Endothelial cell of umbilical vein (primary cell): ENCODE data around the gene SKIC8. TPM values are rescaled to one million over a fixed set of nuclear protein-coding genes. Genes with fewer than 3 reads are reported as not detected.

Experiments used
- BruUV-seq: library from RNA; stranded (reverse); fragments of 400-500 nt; replicated peaks from 2 replicates; lab custom pipeline; 2021; lab: Mats Ljungman, UMichigan
- CTCF ChIA-PET: fragments of 300-600, 350-600 bp; sonication (Branson Sonifier 250); formaldehyde crosslinking; loops from one replicate; lab custom pipeline; 2021; ENCODE audit warnings: antibody characterized with exemption, inconsistent platforms; lab: Charles Lee
- POLR2A ChIA-PET: fragments of 300-600, 350-600 bp; sonication (Branson Sonifier 250); formaldehyde crosslinking; loops from one replicate; lab custom pipeline; 2021; ENCODE audit warnings: antibody characterized with exemption, inconsistent platforms; lab: Charles Lee
- DNase-seq: peaks from one replicate; pipeline ENCODE4 v3.0.0-alpha.2; 2011; ENCODE audit warnings: low read depth, low spot score
- FAIRE-seq: peaks from 2 replicates; lab custom pipeline; 2011; peaks lifted over from hg19 to GRCh38; lab: Jason Lieb, UNC
- H2AFZ ChIP-seq: 2 replicates; pipeline ENCODE4 v1.6.0; 2012; ENCODE audit warnings: low read depth, low read length, control low read depth, inconsistent platforms
- H3K27ac ChIP-seq: 2 replicates; pipeline ENCODE4 v1.5.1; 2011; ENCODE audit warnings: low read depth, mild to moderate bottlenecking, control low read depth, low read length, moderate library complexity; ENCODE audit not compliant: insufficient read depth
- H3K27me3 ChIP-seq, 2 experiments: 2 replicates each; pipeline versions ENCODE4 v1.6.0 to v1.6.1; 2011; ENCODE audit warnings: low read length in 2 of 2, mixed read lengths in 1 of 2; ENCODE audit not compliant: control insufficient read depth in 2 of 2, insufficient read depth in 2 of 2
- H3K36me3 ChIP-seq, 2 experiments: 2 replicates in 1 of 2; 3 replicates in 1 of 2; pipeline ENCODE4 v1.5.1; 2011; ENCODE audit warnings: low read length in 2 of 2, mild to moderate bottlenecking in 1 of 2, moderate library complexity in 1 of 2; ENCODE audit not compliant: control insufficient read depth in 2 of 2, insufficient read depth in 2 of 2; ENCODE audit errors: extremely low read depth in 1 of 2
- H3K4me1 ChIP-seq: 3 replicates; pipeline ENCODE4 v1.5.1; 2011; ENCODE audit warnings: mild to moderate bottlenecking, low read length; ENCODE audit not compliant: control insufficient read depth, insufficient read depth; ENCODE audit errors: extremely low read depth
- H3K4me2 ChIP-seq: 2 replicates; pipeline ENCODE4 v1.6.1; 2011; ENCODE audit warnings: low read length, control low read depth, mixed read lengths; ENCODE audit not compliant: insufficient read depth
- H3K4me3 ChIP-seq, 3 experiments: fragments of 200-600 bp in 1 of 3; sonication (generic), shearing (Covaris generic) in 1 of 3; replicated peaks in 1 of 3; 2 replicates each; pipeline ENCODE4 v1.5.1; 2011 to 2016; ENCODE audit warnings: control low read depth in 3 of 3, low read length in 3 of 3, mild to moderate bottlenecking in 2 of 3, inconsistent platforms in 1 of 3, low read depth in 1 of 3, moderate library complexity in 1 of 3; ENCODE audit not compliant: insufficient read depth in 1 of 3
- H3K79me2 ChIP-seq: 2 replicates; pipeline ENCODE4 v1.6.0; 2012; ENCODE audit warnings: low read length, inconsistent platforms; ENCODE audit not compliant: control insufficient read depth, insufficient read depth
- H3K9ac ChIP-seq: replicated peaks from 2 replicates; pipeline ENCODE3; 2011; ENCODE audit warnings: low read length, control low read depth; ENCODE audit not compliant: insufficient read depth; ENCODE audit errors: extremely low read depth
- H3K9me1 ChIP-seq: replicated peaks from 3 replicates; pipeline ENCODE4 v1.6.0; 2011; ENCODE audit warnings: mild to moderate bottlenecking, low read length; ENCODE audit not compliant: control insufficient read depth, insufficient read depth; ENCODE audit errors: extremely low read depth
- H3K9me3 ChIP-seq: replicated peaks from 2 replicates; pipeline ENCODE4 v1.5.1; 2012; ENCODE audit warnings: low read length, inconsistent platforms; ENCODE audit not compliant: control insufficient read depth, insufficient read depth
- H4K20me1 ChIP-seq: replicated peaks from 2 replicates; pipeline ENCODE3; 2011; ENCODE audit warnings: mild to moderate bottlenecking, low read length; ENCODE audit not compliant: control insufficient read depth, insufficient read depth; ENCODE audit errors: extremely low read depth
- CTCF ChIP-seq, 2 donors: IDR thresholded peaks; 1 replicate in 1 of 2; 2 replicates in 1 of 2; pipeline ENCODE4 v1.5.1; 2011; ENCODE audit warnings: low read length in 2 of 2, mild to moderate bottlenecking in 2 of 2, moderate library complexity in 2 of 2, control low read depth in 1 of 2, inconsistent platforms in 1 of 2, low read depth in 1 of 2; ENCODE audit not compliant: insufficient read depth in 1 of 2; ENCODE audit errors: extremely low read depth in 1 of 2
- EZH2 ChIP-seq: IDR thresholded peaks from 2 replicates; pipeline ENCODE4 v1.6.1; 2012; ENCODE audit warnings: borderline replicate concordance, low read depth, mild to moderate bottlenecking, moderate library complexity, low read length, inconsistent platforms; ENCODE audit not compliant: severe bottlenecking
- FOS ChIP-seq: IDR thresholded peaks from 2 replicates; pipeline ENCODE4 v1.6.1; 2011; ENCODE audit warnings: mild to moderate bottlenecking, low read length, moderate library complexity, borderline replicate concordance; ENCODE audit not compliant: insufficient read depth
- GATA2 ChIP-seq: IDR thresholded peaks from 2 replicates; pipeline ENCODE4 v1.7.0; 2011; ENCODE audit warnings: low read depth, mild to moderate bottlenecking, moderate library complexity, mixed read lengths, low read length; ENCODE audit not compliant: insufficient read length, insufficient read depth
- JUN ChIP-seq: IDR thresholded peaks from 2 replicates; pipeline ENCODE4 v1.6.1; 2011; ENCODE audit warnings: borderline replicate concordance, low read depth; ENCODE audit not compliant: insufficient read length, insufficient read depth
- MAX ChIP-seq: IDR thresholded peaks from 2 replicates; pipeline ENCODE4 v1.6.1; 2011; ENCODE audit not compliant: insufficient read depth, insufficient read length
- MYC ChIP-seq: IDR thresholded peaks from one replicate; pipeline ENCODE4 v1.6.1; 2011; ENCODE audit warnings: mild to moderate bottlenecking, low read depth, low read length
- POLR2A ChIP-seq: IDR thresholded peaks from 2 replicates; pipeline ENCODE4 v1.6.1; 2012; ENCODE audit warnings: low read depth, mild to moderate bottlenecking, control low read depth, low read length
- POLR2AphosphoS5 ChIP-seq: IDR thresholded peaks from 2 replicates; pipeline ENCODE4 v1.6.1; 2012; ENCODE audit warnings: low read depth, mild to moderate bottlenecking, control low read depth, low read length, moderate library complexity; ENCODE audit not compliant: insufficient read depth
- dilution Hi-C: fragments of 300-500 bp; cut with MboI; formaldehyde crosslinking; loops from one replicate; pipeline ENCODE4 v1.15.0; 2019; ENCODE audit warnings: low sequenced_read_pairs; ENCODE audit not compliant: extremely low pct_ligation_motif_present
- intact Hi-C: fragments of 100-400 bp; cut with micrococcal nuclease; formaldehyde crosslinking; loops from one replicate; pipeline ENCODE4 v1.10.0; 2022
- polyA plus RNA-seq, 4 experiments: library from polyadenylated mRNA; depleted of rRNA in 3 of 4; stranded (reverse) in 3 of 4; unstranded in 1 of 4; fragments of >200 nt; gene quantifications; 2 replicates each; pipeline versions ENCODE4 v1.2.1 to v1.2.3, GENCODE V29; 2011 to 2012; ENCODE audit warnings: missing spikeins in 1 of 4
- total RNA-seq: library from RNA; stranded (reverse); gene quantifications from 2 replicates; pipeline ENCODE4 v1.2.3, GENCODE V29; 2021

The SKIC8 gene
- total and polyA plus RNA-seq, 2 donors (not counting 3 experiments of a cell fraction or from before 2014, with no cell fraction given) = 49.7 to 95.0 TPM

- Histone ChIP-seq H3K27me3 (peaks cover 2 to 5% of the 10 kb centered on the region in 2 experiments), H3K4me2 (no peak overlapping the region), H3K36me3 (no peaks in the 10 kb centered on the region), H3K79me2 (no peaks in the 10 kb centered on the region), H3K4me1 (peaks cover 3% of the 10 kb centered on the region), H2AFZ (no peak overlapping the region), H3K9me1 (no peaks in the 10 kb centered on the region), H3K9me3 (no peaks in the 10 kb centered on the region), H3K27ac (no peak overlapping the region), H3K4me3 (no peak overlapping the region), H4K20me1 (no peaks in the 10 kb centered on the region), H3K9ac (no peak overlapping the region)
- FAIRE-seq = no peak
- dilution Hi-C loops (no loop called here), intact Hi-C loops (loop anchor here (5.0 kb wide), 1 partner anchor 313 kb away; no protein-coding TSS in a partner anchor)
- no TSS peak for BruUV-seq
- ChIA-PET POLR2A (no interaction called here), CTCF (interaction anchor here (0.9 to 14.6 kb wide), 2 partner anchors 116 to 133 kb away, joined by 3 to 367 read pairs; partner anchors contain the start of gene IREB2)
- DNase-seq = no peak
- TF ChIP-seq JUN (no peak), EZH2 (no peak), POLR2A (no peak), CTCF (IDR thresholded peaks at IDR 0.05; ENCODE audit: extremely low read depth in 1 of 2, insufficient read depth in 1 of 2, low read depth in 1 of 2, low read length in 2 of 2) (no peak), POLR2AphosphoS5 (no peak), MYC (no peak), MAX (no peak), GATA2 (no peak), FOS (no peak)
Measured at GRCh38 chr15:78304216-78305066, 5.0 kb upstream of the SKIC8 start.
